Midbrain (tissue), 1 donor: Measurements from ENCODE around the gene NBEAL2.
"Not testable (repeated sequence)": the region's sequence is repeated elsewhere in the genome, so short reads cannot be mapped to it uniquely, and the experiment has no call there.

Experiments
- DNase-seq: peaks from one replicate; lab custom pipeline; 2025; lab: John Stamatoyannopoulos, UW

Gene NBEAL2

DNA sequence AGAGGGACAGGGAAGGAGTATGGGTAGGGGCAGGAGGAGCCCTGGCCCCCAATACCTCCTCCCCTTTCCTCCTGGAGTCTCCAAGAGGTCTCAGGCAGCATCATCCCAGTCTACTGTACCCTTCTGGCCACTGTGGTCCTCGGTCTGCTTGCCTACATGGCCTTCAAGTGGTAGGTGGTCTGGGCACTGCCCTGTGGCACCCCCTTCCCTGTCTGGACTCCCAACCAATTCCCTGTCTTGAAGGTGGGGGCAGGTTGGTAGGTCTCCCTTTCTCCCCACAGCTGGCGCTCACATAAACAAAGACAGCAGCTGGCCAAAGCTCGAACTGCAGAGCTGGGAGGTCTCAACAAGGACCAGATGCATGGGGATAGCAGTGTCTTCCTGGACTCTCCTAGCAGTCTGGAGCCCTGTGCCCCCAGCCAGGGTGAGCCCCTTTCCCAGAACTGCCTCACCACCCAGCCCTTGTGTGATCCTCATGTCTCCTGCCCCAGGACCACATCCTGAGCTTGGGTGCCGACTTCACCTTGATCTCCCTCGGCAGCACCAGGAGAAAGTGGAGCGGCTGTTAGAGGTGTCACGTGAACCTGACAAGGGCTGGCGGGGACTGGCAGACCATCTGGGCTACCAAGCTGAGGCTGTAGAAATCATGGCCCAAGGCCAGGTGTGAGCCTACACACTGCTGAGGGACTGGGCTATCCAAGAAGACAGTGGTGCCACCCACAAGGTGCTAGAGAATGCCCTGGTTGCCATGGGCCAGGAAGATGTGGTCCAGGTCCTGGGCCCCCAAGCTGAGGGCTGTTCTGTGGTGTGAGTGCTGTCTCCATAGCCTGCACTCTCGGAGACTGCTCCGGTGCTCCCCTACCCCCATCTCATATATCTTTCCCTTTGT, 33.1 kb downstream of the NBEAL2 start:
- DNase-seq: no peak

DNA sequence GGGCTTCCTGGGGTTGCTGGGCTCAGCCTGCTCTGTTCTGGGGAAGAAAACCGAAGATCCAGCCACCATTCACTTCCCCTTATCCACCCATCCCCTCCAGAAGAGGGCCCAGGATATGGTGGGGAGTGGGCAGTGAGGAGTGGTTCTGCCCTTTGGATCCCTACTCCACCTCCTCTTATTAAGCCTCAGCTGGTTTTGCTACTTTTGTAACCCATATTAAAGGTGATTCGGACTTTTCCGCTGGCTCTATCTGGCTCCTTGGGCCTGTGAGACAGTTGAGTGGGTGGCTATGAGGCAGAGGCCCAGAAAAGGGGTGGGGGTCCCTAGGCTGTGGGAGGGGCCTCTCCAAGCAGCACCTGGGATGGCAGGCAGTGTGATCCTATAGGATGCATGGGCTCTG, 33.8 kb downstream of the NBEAL2 start:
- DNase-seq: no peak

DNA sequence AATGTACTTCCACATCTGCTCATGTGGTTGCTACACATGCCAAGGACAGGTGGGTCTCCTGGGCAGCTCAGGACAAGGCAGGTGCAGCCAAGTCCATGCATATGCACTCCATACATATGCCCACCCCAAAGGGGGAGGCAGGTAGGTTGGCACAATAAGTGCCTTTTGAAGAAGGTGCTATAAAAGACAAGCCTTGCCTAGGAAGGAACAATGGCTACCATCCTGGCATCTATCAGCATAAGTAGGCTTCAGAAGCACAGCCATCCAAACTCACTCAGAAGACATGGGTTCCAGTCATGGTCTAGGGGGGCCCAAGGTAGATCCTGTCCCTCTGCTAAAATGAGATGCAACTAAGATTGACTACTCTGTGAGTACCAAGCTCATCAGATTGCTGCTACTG, 34.6 kb downstream of the NBEAL2 start:
- DNase-seq: no peak

DNA sequence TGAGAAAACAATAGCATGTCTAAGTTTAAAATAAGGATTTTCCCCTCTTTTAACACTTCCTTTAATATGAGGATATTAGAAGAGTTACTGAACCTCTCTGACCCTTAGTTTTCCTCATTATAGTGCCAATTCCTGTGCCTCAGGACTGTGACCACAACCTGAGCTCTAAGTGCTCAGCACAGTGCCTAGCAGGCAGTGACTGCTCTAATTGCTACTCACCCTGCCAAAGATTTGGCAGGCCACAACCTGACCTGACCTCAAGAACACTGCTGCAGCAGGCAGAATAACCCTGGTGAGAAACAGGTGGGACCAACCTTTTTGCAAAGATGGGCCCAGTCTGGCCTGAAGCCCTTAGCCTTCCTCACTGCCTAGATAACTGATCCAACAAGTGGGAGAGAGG, 35.7 kb downstream of the NBEAL2 start:
- DNase-seq: no peak

DNA sequence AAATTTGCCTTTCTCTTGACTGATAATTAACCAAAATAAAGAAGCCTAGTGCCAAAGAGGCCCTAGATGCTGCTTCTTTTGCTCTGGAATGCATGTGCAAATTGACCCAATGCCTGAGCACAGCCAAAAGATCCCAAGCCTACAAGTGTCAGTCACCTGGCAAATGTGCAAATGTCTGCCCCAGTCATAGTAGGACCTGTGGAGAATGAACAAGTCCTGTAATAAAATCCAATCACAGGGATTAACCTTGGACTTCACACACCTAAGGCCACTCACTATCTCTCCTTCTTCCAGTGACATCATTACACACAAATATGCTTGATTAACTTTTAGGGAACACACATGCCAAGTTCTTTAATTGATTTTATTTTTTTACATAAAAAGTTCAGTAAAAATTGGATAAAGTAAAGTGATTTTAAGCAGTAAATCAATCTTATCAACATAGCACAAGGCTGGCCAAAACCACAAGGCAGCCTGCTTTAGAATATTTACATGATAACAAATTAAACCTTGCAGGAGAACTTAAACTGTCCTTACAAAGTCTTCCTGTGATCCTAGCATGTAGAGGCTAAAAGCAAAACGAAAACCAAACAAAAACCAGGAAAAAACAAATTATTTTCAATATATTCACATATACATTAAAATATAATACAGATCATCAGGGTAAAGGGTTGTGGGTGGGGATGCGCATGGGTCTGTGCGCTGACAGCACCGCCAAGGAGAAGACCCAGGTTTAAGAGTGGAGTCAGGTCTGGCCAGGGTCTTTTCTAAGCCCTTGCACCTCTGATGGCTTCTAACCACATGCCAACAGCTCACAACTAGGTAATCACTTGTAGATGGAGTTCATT, 36.8 kb downstream of the NBEAL2 start:
- no peak for DNase-seq

DNA sequence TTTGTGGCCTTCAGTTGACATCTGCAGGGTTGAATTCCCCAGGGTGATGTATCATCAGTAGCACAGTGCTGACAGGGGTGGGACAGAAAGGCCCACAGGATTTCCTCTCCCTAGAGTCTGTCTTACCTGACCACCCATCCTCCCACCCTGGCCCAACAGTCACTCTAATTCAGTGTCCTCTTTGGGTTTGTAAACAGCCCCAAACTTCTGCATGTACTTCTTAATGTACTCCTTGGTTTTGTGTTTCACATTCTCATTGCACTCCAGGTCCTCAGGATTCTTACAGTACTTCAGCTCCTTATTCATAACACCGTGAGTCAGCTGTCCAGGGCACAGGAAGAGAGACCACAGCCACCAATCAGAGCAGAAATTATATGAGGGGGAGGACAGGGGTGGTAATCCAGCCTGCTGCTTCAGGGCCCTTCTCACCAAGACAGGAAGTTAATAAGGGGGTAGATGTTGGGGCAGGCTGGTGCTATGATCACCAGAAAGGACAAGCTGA, 37.5 kb downstream of the NBEAL2 start:
- no peak for DNase-seq

DNA sequence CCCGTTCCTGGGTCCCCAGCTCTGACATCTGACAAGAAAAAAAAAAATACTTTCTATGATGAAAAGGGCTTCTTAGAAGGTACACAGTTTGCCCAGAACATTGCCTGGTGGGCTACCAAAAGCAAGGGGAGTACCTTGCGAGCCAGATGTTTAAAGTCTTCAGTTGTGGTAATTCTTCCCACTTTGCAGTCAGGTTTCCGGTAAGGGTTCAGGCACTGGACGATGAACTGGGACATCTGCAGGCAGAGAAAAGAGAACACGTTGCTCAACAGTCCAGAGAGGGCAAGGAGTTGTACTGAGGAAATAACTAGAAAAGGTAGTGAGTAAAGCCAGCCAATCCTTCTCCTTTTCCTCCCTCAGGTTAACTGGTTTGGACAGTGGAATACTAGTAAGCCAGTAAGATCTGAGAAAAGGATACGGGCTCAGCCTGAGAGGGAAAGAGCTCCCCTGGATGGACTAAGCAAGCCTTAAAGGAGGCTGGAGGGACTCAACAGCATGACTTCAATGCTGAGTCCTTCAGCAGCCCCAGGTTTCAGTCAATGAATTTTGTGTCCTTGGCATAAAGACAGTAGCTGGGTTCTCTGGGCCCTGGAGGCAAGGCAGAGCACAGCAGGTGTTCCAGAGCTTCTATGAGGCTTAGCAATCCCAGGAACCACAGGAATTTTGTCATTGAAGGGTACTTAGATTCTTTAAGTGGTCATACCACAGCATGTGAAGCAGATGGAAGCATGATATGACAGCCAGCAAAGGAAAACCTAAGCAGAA, 38.2 kb downstream of the NBEAL2 start:
- no peak for DNase-seq

DNA sequence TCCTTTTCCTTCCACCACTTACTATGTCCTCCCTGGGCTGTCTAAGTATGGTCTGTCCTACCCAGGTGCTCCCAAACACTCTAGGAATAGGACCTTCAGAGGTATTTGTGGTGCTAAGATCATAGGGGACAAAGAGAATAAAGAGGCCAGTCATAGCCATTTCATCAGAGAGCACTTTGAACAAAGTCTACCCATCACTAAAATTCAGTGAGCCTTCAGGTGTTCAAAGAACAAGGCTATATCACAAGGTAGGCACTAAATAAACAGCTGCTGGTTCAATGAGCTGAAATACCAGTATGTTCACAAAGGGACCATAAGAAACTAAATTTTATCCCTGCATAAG, 38.8 kb downstream of the NBEAL2 start:
- no peak for DNase-seq

DNA sequence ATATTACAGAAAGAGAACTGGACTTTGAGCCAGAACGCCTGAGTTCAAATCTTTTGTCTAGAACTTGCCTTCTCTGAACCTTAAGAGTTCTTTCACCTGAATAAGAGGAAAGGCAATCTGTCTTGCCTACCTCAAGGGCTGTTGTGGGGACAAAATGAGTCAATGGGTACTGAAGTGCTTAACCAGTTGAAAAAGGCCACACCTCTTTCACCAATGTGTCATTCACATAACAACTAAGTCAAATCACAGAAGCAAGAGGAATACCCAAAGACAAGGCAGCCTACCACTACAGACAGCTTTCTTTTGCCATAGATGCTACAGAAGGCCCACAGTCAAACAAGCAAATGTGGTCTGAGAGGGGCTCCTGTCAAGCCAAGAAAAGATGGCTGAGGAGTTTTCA, 39.7 kb downstream of the NBEAL2 start:
- no peak for DNase-seq

DNA sequence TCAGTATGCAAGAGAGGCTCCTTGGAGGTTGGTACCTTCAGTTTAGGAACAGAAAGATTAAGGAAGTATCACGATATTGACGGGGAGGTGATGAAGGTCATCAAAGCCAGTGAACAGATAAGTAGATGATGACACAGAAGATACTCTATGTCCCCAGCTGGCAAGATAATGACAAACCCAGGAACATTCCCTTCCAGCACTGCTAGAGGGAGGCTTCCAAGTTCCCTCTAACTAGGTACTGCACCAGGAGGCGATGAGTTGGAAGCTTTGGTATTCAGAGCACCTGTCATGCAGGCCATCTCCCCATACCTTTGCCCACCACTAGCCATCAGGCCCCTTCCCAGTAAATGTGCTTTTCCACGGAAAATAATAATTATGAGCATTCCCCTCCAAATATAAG, 40.8 kb downstream of the NBEAL2 start:
- DNase-seq: no peak

DNA sequence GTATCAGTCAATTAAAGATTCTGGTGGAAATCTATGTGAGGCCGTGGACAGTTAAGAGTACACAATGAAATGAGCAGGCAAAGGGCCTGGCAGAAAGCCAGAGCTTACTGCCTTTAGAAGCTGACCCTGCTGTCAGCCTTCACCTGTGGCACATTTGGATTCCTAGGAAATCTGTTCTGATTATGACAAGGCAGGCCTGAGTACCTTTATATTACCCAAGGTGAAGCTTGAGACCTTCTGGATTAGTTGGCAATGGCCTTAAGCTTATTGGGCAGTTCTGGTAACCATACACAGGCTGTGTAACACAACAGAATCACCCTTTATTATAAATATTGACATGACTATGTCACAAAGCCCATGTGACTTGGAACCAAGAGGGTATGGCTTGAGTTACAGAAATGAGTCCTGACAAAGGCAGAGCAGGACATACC, 43.2 kb downstream of the NBEAL2 start:
- no peak for DNase-seq

DNA sequence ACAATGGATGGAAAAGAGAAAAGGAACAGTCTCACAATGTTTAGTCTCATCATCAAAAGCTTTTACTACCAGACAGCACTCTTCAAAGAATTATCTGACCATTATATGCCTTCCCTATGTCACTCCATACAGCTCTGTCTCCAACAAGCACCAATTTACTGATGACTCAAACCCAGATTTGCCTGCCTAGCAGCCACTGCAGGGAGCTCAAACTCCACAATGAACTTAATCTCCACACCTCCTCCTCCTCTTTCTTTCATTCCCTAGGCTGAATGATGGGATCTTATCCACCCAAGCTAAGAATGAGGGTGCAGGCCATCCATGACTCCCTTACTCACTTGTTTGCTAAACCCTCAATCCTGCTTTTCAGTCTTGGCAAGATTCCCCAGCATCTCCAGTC, 45.5 kb downstream of the NBEAL2 start:
- DNase-seq: no peak

DNA sequence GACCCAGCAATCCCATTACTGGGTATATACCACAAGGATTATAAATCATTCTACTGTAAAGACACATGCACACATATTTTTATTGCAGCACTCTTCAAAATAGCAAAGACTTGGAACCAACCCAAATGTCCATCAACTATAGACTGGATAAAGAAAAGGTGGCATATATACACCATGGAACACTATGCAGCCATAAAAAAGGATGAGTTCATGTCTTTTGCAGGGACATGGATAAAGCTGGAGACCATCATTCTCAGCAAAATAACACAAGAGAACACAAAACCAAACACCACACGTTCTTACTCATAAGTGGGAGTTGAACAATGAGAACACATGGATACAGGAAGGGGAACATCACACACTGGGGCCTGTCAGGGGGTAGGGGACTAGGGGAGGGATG, 47.0 kb downstream of the NBEAL2 start:
- DNase-seq: not testable (repeated sequence)

DNA sequence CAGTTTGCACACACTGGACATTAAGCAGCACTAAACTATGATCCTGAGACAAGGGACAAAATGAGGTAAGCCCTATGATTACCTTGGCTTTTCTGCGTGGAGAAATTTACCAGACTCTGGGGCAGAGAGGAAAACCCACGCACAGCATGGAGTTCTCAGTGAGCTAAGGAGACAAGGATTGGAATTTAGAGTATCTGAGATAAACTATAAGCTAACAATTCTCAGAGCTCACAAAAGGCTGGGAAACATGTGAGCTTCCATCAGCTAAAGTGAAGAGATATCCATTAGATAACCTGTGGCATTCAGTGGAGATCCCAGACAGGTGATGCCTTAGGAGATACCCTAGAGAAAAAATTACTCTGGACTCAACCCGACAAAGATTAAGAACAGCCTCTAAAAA, 48.7 kb downstream of the NBEAL2 start:
- no peak for DNase-seq

DNA sequence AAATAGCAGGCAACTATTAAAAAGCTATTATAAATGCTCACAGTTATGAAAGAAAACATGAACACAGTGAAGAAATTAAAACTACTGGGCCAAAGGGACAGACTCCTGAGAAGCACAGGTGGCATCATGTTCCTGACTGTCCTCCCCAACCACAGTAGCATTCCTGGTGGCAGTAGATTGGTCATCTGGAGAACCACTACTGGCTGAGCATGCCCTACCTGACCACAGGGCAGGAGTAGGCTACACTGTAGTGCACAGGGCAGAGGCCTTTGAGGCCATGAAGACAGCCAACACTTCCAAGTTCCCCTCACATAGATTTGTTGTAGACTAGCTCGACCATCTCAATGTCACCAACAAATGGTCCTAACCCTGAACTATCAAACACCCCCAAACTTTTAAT, 49.2 kb downstream of the NBEAL2 start:
- DNase-seq: no peak

DNA sequence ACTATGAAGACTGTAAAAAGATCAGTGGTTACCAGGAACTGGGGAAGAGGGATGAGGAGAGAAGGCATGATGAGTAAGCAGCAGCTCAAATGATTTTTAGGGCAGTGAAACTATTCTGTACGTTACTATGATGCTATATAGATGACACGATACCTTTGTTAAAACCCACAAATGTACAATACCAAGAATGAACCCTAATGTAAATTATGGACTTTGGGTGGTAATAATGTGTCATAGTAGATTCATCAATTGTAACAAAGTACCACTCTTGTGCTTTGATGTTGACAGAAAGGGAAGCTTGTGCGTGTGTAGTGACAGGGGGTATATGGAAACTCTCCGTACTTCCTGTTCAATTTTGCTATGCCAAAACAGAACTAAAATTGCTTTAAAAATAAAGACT, 51.6 kb downstream of the NBEAL2 start:
- not testable (repeated sequence) for DNase-seq

DNA sequence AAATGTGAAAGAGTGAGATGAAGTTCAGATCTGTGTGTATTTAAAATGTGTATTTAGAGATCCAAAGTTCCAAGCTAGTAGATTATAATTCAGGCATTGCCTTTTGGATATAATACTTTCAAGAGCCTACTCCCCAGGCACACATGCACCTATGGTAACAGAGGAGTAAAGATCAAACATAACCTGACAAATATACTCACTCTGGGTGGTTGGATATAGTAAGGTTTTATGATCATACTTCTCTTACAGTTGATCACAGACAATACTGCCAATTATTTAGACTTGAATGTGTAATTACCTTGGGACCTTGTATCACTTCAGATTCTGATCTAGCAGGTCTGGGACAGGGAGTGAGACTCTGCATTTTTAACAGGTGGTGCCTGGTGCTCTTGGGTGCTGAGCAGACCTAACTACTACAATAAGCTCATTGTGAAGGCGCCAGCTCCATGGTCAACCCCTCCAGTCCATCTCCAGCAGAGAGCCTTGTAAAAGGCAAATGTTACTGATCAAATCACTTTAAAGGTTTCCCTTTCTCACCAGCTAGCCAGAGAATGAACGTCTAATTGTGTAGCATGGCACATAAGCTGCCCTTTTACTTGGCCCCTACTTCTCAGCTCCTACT, 55.5 kb downstream of the NBEAL2 start:
- DNase-seq: peak; percentile 22

DNA sequence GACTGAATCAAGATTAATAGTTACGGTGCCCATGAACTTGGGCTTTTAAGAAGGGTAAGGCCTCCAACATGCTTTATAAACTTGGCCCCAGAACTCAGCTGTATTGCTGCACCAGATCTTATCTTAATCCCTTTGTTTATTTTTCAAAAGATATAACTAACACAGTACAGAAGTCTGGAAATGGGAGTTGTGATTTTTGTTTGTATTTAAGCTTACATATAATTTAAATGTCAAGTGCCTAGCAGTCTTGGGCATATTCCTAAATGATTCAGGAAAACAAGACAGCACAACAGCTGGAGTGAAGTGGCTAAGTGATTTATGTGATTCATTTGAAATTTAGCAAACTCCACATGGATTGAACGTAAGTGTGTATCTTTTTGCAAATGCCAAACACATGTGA, 56.2 kb downstream of the NBEAL2 start:
- no peak for DNase-seq

DNA sequence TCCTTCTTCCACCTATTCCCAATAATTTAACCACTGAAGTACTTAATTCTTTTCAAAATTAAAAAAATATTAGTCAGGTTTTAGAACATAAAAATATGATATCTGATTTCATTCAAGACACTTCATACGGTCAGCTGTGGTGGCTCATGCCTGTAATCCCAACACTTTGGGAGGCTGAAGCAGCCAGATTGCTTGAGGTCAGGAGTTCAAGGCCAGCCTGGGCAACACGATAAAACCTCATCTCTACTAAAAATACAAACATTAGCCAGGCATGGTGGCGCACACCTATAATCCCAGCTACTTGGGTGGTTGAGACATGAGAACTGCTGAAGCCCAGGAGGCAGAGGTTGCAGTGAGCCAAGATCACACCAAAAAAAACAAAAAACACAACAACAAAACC, 56.7 kb downstream of the NBEAL2 start:
- DNase-seq: no peak

DNA sequence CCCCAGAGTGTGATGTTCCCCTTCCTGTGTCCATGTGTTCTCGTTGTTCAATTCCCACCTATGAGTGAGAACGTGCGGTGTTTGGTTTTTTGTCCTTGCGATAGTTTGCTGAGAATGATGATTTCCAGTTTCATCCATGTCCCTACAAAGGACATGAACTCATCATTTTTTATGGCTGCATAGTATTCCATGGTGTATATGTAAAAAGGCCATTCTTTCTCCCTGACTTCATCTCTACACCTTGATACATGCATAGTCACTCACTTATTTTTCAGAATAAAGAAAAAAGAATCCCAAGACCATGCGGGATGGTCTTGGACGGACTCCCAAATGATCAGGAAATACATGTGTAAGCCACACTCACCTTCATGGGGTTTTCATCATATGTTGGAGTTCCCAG, 57.8 kb downstream of the NBEAL2 start:
- not testable (repeated sequence) for DNase-seq

DNA sequence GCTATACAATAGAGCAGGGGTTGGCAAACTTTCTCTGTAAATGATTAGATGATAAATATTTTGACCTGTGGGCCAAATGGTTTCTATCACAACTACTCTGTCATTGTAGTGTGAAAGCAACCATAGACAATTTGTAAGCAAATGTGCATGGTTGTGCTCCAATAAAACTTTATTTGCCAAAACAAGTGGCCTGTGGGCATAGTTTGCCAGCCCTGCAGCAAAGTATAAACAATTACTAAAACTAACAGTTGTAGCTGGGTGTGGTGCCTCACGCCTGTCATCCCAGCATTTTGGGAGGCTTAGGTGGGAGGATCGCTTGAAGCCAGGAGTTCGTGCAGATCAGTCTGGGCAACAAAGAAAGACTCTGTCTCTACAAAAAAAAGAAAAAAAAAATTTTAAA, 61.6 kb downstream of the NBEAL2 start:
- DNase-seq: no peak

DNA sequence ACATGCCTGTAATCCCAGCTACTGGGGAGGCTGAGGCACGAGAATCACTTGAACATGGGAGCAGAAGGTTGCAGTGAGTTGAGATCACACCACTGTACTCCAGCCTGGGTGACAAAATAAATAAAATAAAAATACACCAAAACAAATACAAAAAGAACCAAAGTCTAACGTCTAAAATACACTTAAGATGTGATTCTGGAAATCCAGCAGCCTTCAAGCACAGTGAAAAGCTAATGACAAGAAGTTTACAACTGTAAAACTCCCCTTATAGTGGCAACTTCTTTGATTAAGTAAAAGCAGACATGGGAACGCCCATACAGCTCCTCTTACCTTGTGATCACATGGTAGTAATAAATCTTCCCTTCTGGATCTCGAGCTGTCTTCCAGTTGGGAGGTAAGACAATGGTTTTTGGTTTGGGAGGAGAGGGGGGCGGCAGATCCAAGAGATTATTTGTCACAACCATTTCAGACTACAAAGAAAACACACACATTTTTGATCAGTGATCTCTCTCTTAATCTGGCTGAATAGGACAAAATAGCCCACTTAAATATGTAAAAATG, 62.8 kb downstream of the NBEAL2 start:
- DNase-seq: no peak
